SK-N-SH treated with all-trans-retinoic acid at 6 μM for 48 hours (cell line): Measurements from ENCODE around the gene DMAC1.

Experiments used
- ATAC-seq: fragments of 200-7000 bp; cut with Tn5 transposase; 3 replicates; pipeline ENCODE4 v1.9.1; 2020; ENCODE audit warnings: mild to moderate bottlenecking, moderate library complexity
- ARNTL ChIP-seq: fragments of 450-650 bp; formaldehyde crosslinking; IDR thresholded peaks from 2 replicates; pipeline ENCODE4 v1.5.0; 2020; ENCODE audit warnings: low read depth, mild to moderate bottlenecking, moderate library complexity, borderline replicate concordance
- BACH2 ChIP-seq: fragments of 250-450 bp; sonication (Bioruptor Pico); IDR thresholded peaks from 2 replicates; pipeline ENCODE4 v1.9.0; 2021; ENCODE audit warnings: mild to moderate bottlenecking, borderline replicate concordance
- CSDC2 ChIP-seq: fragments of 250-450 bp; sonication (Bioruptor Pico); IDR thresholded peaks from 2 replicates; pipeline ENCODE4 v1.5.0; 2020; ENCODE audit warnings: mild to moderate bottlenecking, moderate library complexity
- CSRNP3 ChIP-seq: fragments of 250-450 bp; sonication (Bioruptor Pico); IDR thresholded peaks from 2 replicates; pipeline ENCODE4 v1.5.1; 2021; ENCODE audit warnings: mild to moderate bottlenecking, moderate library complexity
- ESRRG ChIP-seq: fragments of 250-450 bp; sonication (Bioruptor Pico); IDR thresholded peaks from 2 replicates; pipeline ENCODE4 v1.6.1; 2021; ENCODE audit warnings: mild to moderate bottlenecking
- GLIS3 ChIP-seq: fragments of 250-450 bp; sonication (Bioruptor Pico); IDR thresholded peaks from 2 replicates; pipeline ENCODE4 v1.5.0; 2020; ENCODE audit warnings: mild to moderate bottlenecking, moderate library complexity
- ISL1 ChIP-seq: fragments of 250-450 bp; sonication (Bioruptor Pico); IDR thresholded peaks from 2 replicates; pipeline ENCODE4 v2.1.2; 2022; ENCODE audit warnings: mild to moderate bottlenecking, moderate library complexity
- OSR1 ChIP-seq: fragments of 250-450 bp; sonication (Bioruptor Pico); IDR thresholded peaks from 2 replicates; pipeline ENCODE4 v1.8.0; 2022; ENCODE audit warnings: moderate library complexity, mild to moderate bottlenecking, inconsistent platforms
- PPARA ChIP-seq: fragments of 250-450 bp; sonication (Bioruptor Pico); IDR thresholded peaks from 2 replicates; pipeline ENCODE4 v1.5.0; 2020; ENCODE audit warnings: mild to moderate bottlenecking, borderline replicate concordance
- RARB ChIP-seq: fragments of 250-450 bp; sonication (Bioruptor Pico); IDR thresholded peaks from 2 replicates; pipeline ENCODE4 v1.8.0; 2021; ENCODE audit warnings: mild to moderate bottlenecking, moderate library complexity
- SNAI2 ChIP-seq: fragments of 250-450 bp; sonication (Bioruptor Pico); IDR thresholded peaks from 2 replicates; pipeline ENCODE4 v1.5.0; 2020; ENCODE audit warnings: mild to moderate bottlenecking, moderate library complexity
- TCF4 ChIP-seq: fragments of 250-450 bp; sonication (Bioruptor Pico); IDR thresholded peaks from 2 replicates; pipeline ENCODE4 v1.8.0; 2021; ENCODE audit warnings: mild to moderate bottlenecking, moderate library complexity, borderline replicate concordance
- TOX ChIP-seq: fragments of 250-450 bp; sonication (Bioruptor Pico); IDR thresholded peaks from 2 replicates; pipeline ENCODE4 v1.8.0; 2021; ENCODE audit warnings: mild to moderate bottlenecking, moderate library complexity, borderline replicate concordance
- TSHZ2 ChIP-seq: fragments of 250-450 bp; sonication (Bioruptor Pico); IDR thresholded peaks from 2 replicates; pipeline ENCODE4 v1.5.0; 2020; ENCODE audit warnings: mild to moderate bottlenecking, moderate library complexity
- ZC3H10 ChIP-seq: fragments of 250-450 bp; sonication (Bioruptor Pico); IDR thresholded peaks from 2 replicates; pipeline ENCODE4 v1.5.1; 2021; ENCODE audit warnings: mild to moderate bottlenecking, moderate library complexity
- ZFP30 ChIP-seq: fragments of 450-650 bp; formaldehyde crosslinking; IDR thresholded peaks from 2 replicates; pipeline ENCODE4 v1.5.0; 2022; ENCODE audit warnings: mild to moderate bottlenecking, moderate library complexity
- ZNF565 ChIP-seq: fragments of 450-650 bp; formaldehyde crosslinking; conservative IDR thresholded peaks from 2 replicates; pipeline ENCODE4 v1.5.0; 2020; ENCODE audit warnings: low read depth, mild to moderate bottlenecking, moderate library complexity
- ZNF70 ChIP-seq: fragments of 450-650 bp; formaldehyde crosslinking; IDR thresholded peaks from 2 replicates; pipeline ENCODE4 v1.5.0; 2020; ENCODE audit warnings: mild to moderate bottlenecking, moderate library complexity
- ZNF8 ChIP-seq: fragments of 450-650 bp; formaldehyde crosslinking; IDR thresholded peaks from 2 replicates; pipeline ENCODE4 v1.5.0; 2020; ENCODE audit warnings: mild to moderate bottlenecking, moderate library complexity
- TF ChIP-seq, protein P1 (sequence below): fragments of 250-450 bp; sonication (Bioruptor Pico); IDR thresholded peaks from 2 replicates; pipeline ENCODE4 v1.5.1; 2020; ENCODE audit warnings: low read depth, mild to moderate bottlenecking, moderate library complexity
- TF ChIP-seq, protein P2 (sequence below): fragments of 250-450 bp; sonication (Bioruptor Pico); IDR thresholded peaks from 2 replicates; pipeline ENCODE4 v1.8.0; 2020; ENCODE audit warnings: mild to moderate bottlenecking, moderate library complexity, borderline replicate concordance
- TF ChIP-seq, protein P3 (sequence below): fragments of 250-450 bp; sonication (Bioruptor Pico); IDR thresholded peaks from 2 replicates; pipeline ENCODE4 v1.8.0; 2021; ENCODE audit warnings: low read depth, mild to moderate bottlenecking, moderate library complexity, borderline replicate concordance

DMAC1 gene

GRCh38 chr9:7762600-7762999 lies 37.0 kb downstream of the DMAC1 start:
- ATAC-seq: no peak
- TF ChIP-seq ISL1 (CRISPR knock-in tag) (no peak), TOX (CRISPR knock-in tag) (no peak), ZC3H10 (CRISPR knock-in tag) (no peak), OSR1 (CRISPR knock-in tag) (no peak), ZNF565 (no peak), PPARA (no peak), SNAI2 (CRISPR knock-in tag) (no peak), GLIS3 (no peak), ARNTL (no peak), ZFP30 (CRISPR knock-in tag) (no peak), CSRNP3 (CRISPR knock-in tag) (no peak), BACH2 (CRISPR knock-in tag) (no peak)
- TF ChIP-seq, protein P1, sequence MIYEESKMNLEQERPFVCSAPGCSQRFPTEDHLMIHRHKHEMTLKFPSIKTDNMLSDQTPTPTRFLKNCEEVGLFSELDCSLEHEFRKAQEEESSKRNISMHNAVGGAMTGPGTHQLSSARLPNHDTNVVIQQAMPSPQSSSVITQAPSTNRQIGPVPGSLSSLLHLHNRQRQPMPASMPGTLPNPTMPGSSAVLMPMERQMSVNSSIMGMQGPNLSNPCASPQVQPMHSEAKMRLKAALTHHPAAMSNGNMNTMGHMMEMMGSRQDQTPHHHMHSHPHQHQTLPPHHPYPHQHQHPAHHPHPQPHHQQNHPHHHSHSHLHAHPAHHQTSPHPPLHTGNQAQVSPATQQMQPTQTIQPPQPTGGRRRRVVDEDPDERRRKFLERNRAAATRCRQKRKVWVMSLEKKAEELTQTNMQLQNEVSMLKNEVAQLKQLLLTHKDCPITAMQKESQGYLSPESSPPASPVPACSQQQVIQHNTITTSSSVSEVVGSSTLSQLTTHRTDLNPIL: no peak

DNA sequence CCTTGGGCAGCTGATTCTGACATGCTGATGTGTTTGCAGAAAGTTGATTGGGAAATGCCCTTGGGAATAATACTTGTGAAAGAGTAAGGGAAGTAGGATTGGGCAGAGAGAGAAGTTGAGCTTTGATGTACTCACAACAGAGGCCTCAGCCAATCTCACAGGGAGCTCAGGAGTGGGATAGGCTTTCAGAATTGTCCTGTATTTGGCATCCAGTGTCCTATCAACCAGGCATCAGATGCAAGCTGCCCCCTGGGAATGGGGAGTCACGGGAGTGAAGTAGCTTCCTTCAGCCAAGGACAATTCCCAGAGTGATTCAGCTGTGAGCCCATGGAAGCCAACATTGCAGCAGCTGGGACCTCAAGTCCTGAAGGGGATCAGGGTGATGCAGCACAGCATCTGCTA lies 39.6 kb downstream of the DMAC1 start:
- TF ChIP-seq ARNTL (no peak), SNAI2 (CRISPR knock-in tag) (no peak), RARB (CRISPR knock-in tag) (no peak), ISL1 (CRISPR knock-in tag) (no peak), ZNF70 (no peak), ZNF565 (no peak), PPARA (no peak)
- TF ChIP-seq, protein P2, sequence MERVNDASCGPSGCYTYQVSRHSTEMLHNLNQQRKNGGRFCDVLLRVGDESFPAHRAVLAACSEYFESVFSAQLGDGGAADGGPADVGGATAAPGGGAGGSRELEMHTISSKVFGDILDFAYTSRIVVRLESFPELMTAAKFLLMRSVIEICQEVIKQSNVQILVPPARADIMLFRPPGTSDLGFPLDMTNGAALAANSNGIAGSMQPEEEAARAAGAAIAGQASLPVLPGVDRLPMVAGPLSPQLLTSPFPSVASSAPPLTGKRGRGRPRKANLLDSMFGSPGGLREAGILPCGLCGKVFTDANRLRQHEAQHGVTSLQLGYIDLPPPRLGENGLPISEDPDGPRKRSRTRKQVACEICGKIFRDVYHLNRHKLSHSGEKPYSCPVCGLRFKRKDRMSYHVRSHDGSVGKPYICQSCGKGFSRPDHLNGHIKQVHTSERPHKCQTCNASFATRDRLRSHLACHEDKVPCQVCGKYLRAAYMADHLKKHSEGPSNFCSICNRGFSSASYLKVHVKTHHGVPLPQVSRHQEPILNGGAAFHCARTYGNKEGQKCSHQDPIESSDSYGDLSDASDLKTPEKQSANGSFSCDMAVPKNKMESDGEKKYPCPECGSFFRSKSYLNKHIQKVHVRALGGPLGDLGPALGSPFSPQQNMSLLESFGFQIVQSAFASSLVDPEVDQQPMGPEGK: no peak
- TF ChIP-seq, all 23 proteins: peak for 0
- no peak for ATAC-seq

DNA sequence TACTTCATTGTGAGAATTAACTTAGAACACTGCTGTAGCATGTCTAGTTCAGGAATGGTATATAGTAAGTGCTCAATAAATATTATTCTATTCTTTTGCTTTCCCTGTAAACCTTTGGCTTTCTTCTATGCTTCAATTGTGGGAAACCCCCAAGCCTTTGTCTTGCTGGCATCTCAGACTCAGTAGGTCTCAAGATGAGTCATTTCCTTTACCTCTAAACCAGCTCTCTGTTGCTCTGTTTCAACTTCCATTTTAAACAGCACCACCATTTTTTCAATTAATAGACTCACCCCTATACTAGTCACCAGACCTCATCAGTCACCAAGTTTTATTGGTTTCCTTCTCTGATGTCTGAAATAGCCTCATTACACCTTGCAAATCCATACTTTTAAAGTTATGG lies 43.5 kb downstream of the DMAC1 start:
- no peak for ATAC-seq
- TF ChIP-seq CSDC2 (CRISPR knock-in tag): no peak
- no peak for TF ChIP-seq ZNF70
- TF ChIP-seq, protein P3, sequence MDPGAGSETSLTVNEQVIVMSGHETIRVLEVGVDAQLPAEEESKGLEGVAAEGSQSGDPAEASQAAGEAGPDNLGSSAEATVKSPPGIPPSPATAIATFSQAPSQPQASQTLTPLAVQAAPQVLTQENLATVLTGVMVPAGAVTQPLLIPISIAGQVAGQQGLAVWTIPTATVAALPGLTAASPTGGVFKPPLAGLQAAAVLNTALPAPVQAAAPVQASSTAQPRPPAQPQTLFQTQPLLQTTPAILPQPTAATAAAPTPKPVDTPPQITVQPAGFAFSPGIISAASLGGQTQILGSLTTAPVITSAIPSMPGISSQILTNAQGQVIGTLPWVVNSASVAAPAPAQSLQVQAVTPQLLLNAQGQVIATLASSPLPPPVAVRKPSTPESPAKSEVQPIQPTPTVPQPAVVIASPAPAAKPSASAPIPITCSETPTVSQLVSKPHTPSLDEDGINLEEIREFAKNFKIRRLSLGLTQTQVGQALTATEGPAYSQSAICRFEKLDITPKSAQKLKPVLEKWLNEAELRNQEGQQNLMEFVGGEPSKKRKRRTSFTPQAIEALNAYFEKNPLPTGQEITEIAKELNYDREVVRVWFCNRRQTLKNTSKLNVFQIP (CRISPR knock-in tag): no peak
- no peak for TF ChIP-seq TOX (CRISPR knock-in tag)
- TF ChIP-seq, protein P1: no peak
- TF ChIP-seq ZNF8 (CRISPR knock-in tag): no peak
- TF ChIP-seq, protein P2: no peak
- no peak for TF ChIP-seq TCF4
- TF ChIP-seq ISL1 (CRISPR knock-in tag): no peak
- no peak for TF ChIP-seq RARB (CRISPR knock-in tag)

- no peak for ATAC-seq
- TF ChIP-seq PPARA (no peak), ISL1 (CRISPR knock-in tag) (no peak), ZNF565 (no peak), ESRRG (CRISPR knock-in tag) (no peak), OSR1 (CRISPR knock-in tag) (no peak), TSHZ2 (CRISPR knock-in tag) (no peak), BACH2 (CRISPR knock-in tag) (no peak)
- TF ChIP-seq, protein P1: no peak
Observed at GRCh38 chr9:7752481-7752880, 47.1 kb downstream of the DMAC1 start.
